Measurements from ENCODE around the gene MAVS. TPM values are rescaled to one million over a fixed set of nuclear protein-coding genes. Genes with fewer than 3 reads are reported as not detected.

MAVS gene
- total RNA-seq, 1 experiment from 2014 or later = 38.7 TPM

GRCh38 chr20:3815703-3816315, 30.8 kb upstream of the MAVS start:
- Histone ChIP-seq H3F3A (ENCODE audit: low read length, unreplicated experiment) (peaks cover 4% of the 10 kb centered on the region), H3K4me2 (ENCODE audit: low read length) (no peak overlapping the region), H4K20me1 (ENCODE audit: low read length) (no peaks in the 10 kb centered on the region), H3K36me3 (ENCODE audit: low read depth, low read length) (no peaks in the 10 kb centered on the region), H3K9ac (ENCODE audit: low read length) (no peak overlapping the region), H3K9me3 (ENCODE audit: low read length) (no peaks in the 10 kb centered on the region), H3K79me2 (ENCODE audit: low read length) (peaks cover 6% of the 10 kb centered on the region), H3K4me3 (ENCODE audit: low read length) (no peak overlapping the region), H3K4me1 (ENCODE audit: insufficient read depth, low read length) (peaks cover 41% of the 10 kb centered on the region), H3K27me3 (ENCODE audit: low read length) (no peaks in the 10 kb centered on the region), H3K9me2 (replicated peaks; ENCODE audit: low read length) (no peaks in the 10 kb centered on the region), H2AFZ (ENCODE audit: low read length) (no peak overlapping the region), H3K27ac (ENCODE audit: low read length) (no peak overlapping the region)
- DNase-seq = no peak
- TF ChIP-seq CTCF (conservative IDR thresholded peaks at IDR 0.05; ENCODE audit: low read depth, low read length) (no peak), EZH2phosphoT487 (IDR thresholded peaks at IDR 0.05; ENCODE audit: borderline replicate concordance, low read length) (no peak), EZH2 (IDR thresholded peaks at IDR 0.05; ENCODE audit: low read length, unreplicated experiment) (no peak)
- POLR2A ChIA-PET (ENCODE audit: unreplicated experiment) = no interaction called here
- CTCF ChIA-PET = no interaction called here
- intact Hi-C loops (cut with micrococcal nuclease) = no loop called here
- no peak for ATAC-seq
- no TSS peak for BruUV-seq (replicated peaks)

GRCh38 chr20:3818155-3819151, 28.2 kb upstream of the MAVS start:
- Histone ChIP-seq H3K4me1 (ENCODE audit: insufficient read depth, low read length) (peaks cover 29% of the 10 kb centered on the region), H3K27me3 (ENCODE audit: low read length) (no peaks in the 10 kb centered on the region), H3K27ac (ENCODE audit: low read length) (peak overlapping the region; percentile 41), H2AFZ (ENCODE audit: low read length) (0 out of 2 replicates have a peak overlapping the region, but pooled peaks have one; percentile 21), H3K36me3 (ENCODE audit: low read depth, low read length) (peaks cover 11% of the 10 kb centered on the region; the same call in 1 of the 2 replicates), H3K4me2 (ENCODE audit: low read length) (no peak overlapping the region), H3K79me2 (ENCODE audit: low read length) (peaks cover 22% of the 10 kb centered on the region), H3F3A (ENCODE audit: low read length, unreplicated experiment) (no peaks in the 10 kb centered on the region), H3K9me2 (replicated peaks; ENCODE audit: low read length) (no peaks in the 10 kb centered on the region), H4K20me1 (ENCODE audit: low read length) (no peaks in the 10 kb centered on the region), H3K9ac (ENCODE audit: low read length) (no peak overlapping the region; the same call in 1 of the 2 replicates), H3K4me3 (ENCODE audit: low read length) (no peak overlapping the region), H3K9me3 (ENCODE audit: low read length) (no peaks in the 10 kb centered on the region)
- no peak for TF ChIP-seq EZH2phosphoT487 (IDR thresholded peaks at IDR 0.05; ENCODE audit: borderline replicate concordance, low read length)
- no peak for TF ChIP-seq EZH2 (IDR thresholded peaks at IDR 0.05; ENCODE audit: low read length, unreplicated experiment)
- peak; percentile 89 for TF ChIP-seq CTCF (conservative IDR thresholded peaks at IDR 0.05; ENCODE audit: low read depth, low read length)
- CTCF ChIA-PET = interaction anchor here (0.6 to 1.0 kb wide), 5 partner anchors 22 to 142 kb away, joined by 3 to 16 read pairs (median 4); partner anchors contain the start of genes CDC25B and CENPB
- no TSS peak for BruUV-seq (replicated peaks)
- intact Hi-C loops (cut with micrococcal nuclease) = no loop called here
- POLR2A ChIA-PET (ENCODE audit: unreplicated experiment) = interaction anchor here (0.6 to 0.7 kb wide), 2 partner anchors 362 to 408 kb away, joined by 3 read pairs; no protein-coding TSS in a partner anchor
- ATAC-seq = peak; percentile 70
- DNase-seq = peak; percentile 93
